ENCODE results near the gene NKAIN2. TPM values are rescaled to one million over a fixed set of nuclear protein-coding genes. Genes with fewer than 3 reads are reported as not detected.
"Not testable (repeated sequence)": the region's sequence is repeated elsewhere in the genome, so short reads cannot be mapped to it uniquely, and the experiment has no call there.

Gene NKAIN2
- polyA plus RNA-seq, 1 of the 3 experiments (the other 2 are of a cell fraction), result not detected

- H3K27ac ChIP-seq (ENCODE audit: low read depth in 2 of 2, low read length in 1 of 2); H3K79me2 ChIP-seq (ENCODE audit: insufficient read depth); H3K4me2 ChIP-seq; H3K9ac ChIP-seq; H3K4me1 ChIP-seq (ENCODE audit: control insufficient read depth in 1 of 2, insufficient read depth in 2 of 2, low read depth in 1 of 2, low read length in 1 of 2); H4K20me1 ChIP-seq (ENCODE audit: insufficient read depth); H2AFZ ChIP-seq (ENCODE audit: low read depth); H3K27me3 ChIP-seq (ENCODE audit: insufficient read depth); H3K9me2 ChIP-seq; CTCF ChIA-PET; H3K4me3 ChIP-seq (ENCODE audit: low read depth in 2 of 2, low read length in 1 of 2); H3K9me3 ChIP-seq; H3K36me3 ChIP-seq (replicated peaks in 1 of 2; ENCODE audit: control insufficient read depth in 1 of 2, insufficient read depth in 2 of 2, low read length in 1 of 2); POLR2A ChIA-PET; DNase-seq; H3F3A ChIP-seq (replicated peaks; ENCODE audit: insufficient read depth): not testable (repeated sequence)
- WGBS (ENCODE audit: low lambda C conversion rate), result 11% methylated on average over 1 of the region's 3 CpGs
Observed at GRCh38 chr6:123923379-123923778, 119.7 kb downstream of the NKAIN2 start.

GRCh38 chr6:123925350-123925749, 121.7 kb downstream of the NKAIN2 start:
- POLR2A ChIA-PET, result no interaction called here
- no peak overlapping the region for H2AFZ ChIP-seq (ENCODE audit: low read depth)

More at GRCh38 chr6:123925350-123925749, 121.7 kb downstream of the NKAIN2 start:
- Histone ChIP-seq H3K4me3 (ENCODE audit: low read depth in 2 of 2, low read length in 1 of 2) (no peak overlapping the region), H3K9ac (no peak overlapping the region), H3K27ac (ENCODE audit: low read depth in 2 of 2, low read length in 1 of 2) (no peak overlapping the region), H3K4me1 (ENCODE audit: control insufficient read depth in 1 of 2, insufficient read depth in 2 of 2, low read depth in 1 of 2, low read length in 1 of 2) (no peaks in the 10 kb centered on the region), H3K36me3 (replicated peaks in 1 of 2; ENCODE audit: control insufficient read depth in 1 of 2, insufficient read depth in 2 of 2, low read length in 1 of 2) (no peaks in the 10 kb centered on the region), H3K9me2 (no peaks in the 10 kb centered on the region), H3F3A (replicated peaks; ENCODE audit: insufficient read depth) (no peaks in the 10 kb centered on the region), H3K9me3 (no peaks in the 10 kb centered on the region), H3K27me3 (ENCODE audit: insufficient read depth) (no peaks in the 10 kb centered on the region), H4K20me1 (ENCODE audit: insufficient read depth) (no peaks in the 10 kb centered on the region), H3K79me2 (ENCODE audit: insufficient read depth) (no peaks in the 10 kb centered on the region), H3K4me2 (no peak overlapping the region)
- TF ChIP-seq, protein P1, sequence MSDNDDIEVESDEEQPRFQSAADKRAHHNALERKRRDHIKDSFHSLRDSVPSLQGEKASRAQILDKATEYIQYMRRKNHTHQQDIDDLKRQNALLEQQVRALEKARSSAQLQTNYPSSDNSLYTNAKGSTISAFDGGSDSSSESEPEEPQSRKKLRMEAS (IDR thresholded peaks at IDR 0.05; ENCODE audit: low read depth), result no peak
- TF ChIP-seq RFX5 (IDR thresholded peaks at IDR 0.05; ENCODE audit: low read length) (no peak), FOSL2 (IDR thresholded peaks at IDR 0.05; ENCODE audit: borderline replicate concordance, low read depth) (no peak), TAF1 (IDR thresholded peaks at IDR 0.05; ENCODE audit: borderline replicate concordance, low read depth, low read length) (no peak), REST (IDR thresholded peaks at IDR 0.05; ENCODE audit: low read depth, low read length) (no peak), RAD21 (IDR thresholded peaks at IDR 0.05; ENCODE audit: low read length) (no peak), TEAD4 (IDR thresholded peaks at IDR 0.05; ENCODE audit: borderline replicate concordance, insufficient read depth) (no peak), YY1 (IDR thresholded peaks at IDR 0.05; ENCODE audit: low read depth) (no peak), JUND (IDR thresholded peaks at IDR 0.05) (no peak), FOXM1 (IDR thresholded peaks at IDR 0.05; ENCODE audit: low read depth) (no peak), ELF1 (IDR thresholded peaks at IDR 0.05) (no peak), GABPA (IDR thresholded peaks at IDR 0.05; ENCODE audit: low read depth) (no peak)
- TF ChIP-seq, protein P2, sequence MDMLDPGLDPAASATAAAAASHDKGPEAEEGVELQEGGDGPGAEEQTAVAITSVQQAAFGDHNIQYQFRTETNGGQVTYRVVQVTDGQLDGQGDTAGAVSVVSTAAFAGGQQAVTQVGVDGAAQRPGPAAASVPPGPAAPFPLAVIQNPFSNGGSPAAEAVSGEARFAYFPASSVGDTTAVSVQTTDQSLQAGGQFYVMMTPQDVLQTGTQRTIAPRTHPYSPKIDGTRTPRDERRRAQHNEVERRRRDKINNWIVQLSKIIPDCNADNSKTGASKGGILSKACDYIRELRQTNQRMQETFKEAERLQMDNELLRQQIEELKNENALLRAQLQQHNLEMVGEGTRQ (IDR thresholded peaks at IDR 0.05; ENCODE audit: borderline replicate concordance, low read depth, low read length), result no peak
- no peak for DNase-seq
- CTCF ChIA-PET, result interaction anchor here (0.9 kb wide), 1 partner anchor 50 kb away, joined by 3 read pairs; no protein-coding TSS in a partner anchor
- 0% methylated on average over 1 of the region's 1 CpG for WGBS (ENCODE audit: low lambda C conversion rate)

Data from SK-N-SH (cell line).